NCI-H526 treated with DMSO at 0.1 percent for 48 hours (cell line): ENCODE data around the gene RFPL4AL1.
"Not testable (repeated sequence)": the region's sequence is repeated elsewhere in the genome, so short reads cannot be mapped to it uniquely, and the experiment has no call there.

Experiments used
- DNase-seq: peaks from one replicate; lab custom pipeline; 2025; lab: John Stamatoyannopoulos, UW

The RFPL4AL1 gene

DNA sequence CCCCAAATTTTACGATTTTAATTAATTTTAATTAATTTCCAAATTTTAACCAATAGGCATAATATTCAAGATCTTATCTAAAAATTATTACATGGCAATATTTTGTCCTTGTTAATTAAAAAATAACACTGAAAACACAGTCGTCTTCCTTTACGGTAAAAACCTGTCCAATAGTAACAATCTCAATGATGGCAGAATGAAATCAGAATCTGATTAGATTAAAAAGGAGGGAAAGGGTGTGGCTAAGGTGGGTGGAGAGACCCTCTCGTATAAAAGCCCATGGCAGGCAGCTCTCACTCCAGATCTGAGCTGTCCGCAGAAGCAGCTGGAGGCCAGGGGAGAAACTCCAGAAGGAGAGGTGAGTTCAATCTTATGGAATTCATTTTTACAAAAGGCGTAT lies at the start of gene RFPL4AL1:
TSS of gene RFPL4AL1 (plus strand) at position 301 of the 400 bp plus-strand sequence. CDS start 2,687 bp downstream, outside the sequence.
- not testable (repeated sequence) for DNase-seq

DNA sequence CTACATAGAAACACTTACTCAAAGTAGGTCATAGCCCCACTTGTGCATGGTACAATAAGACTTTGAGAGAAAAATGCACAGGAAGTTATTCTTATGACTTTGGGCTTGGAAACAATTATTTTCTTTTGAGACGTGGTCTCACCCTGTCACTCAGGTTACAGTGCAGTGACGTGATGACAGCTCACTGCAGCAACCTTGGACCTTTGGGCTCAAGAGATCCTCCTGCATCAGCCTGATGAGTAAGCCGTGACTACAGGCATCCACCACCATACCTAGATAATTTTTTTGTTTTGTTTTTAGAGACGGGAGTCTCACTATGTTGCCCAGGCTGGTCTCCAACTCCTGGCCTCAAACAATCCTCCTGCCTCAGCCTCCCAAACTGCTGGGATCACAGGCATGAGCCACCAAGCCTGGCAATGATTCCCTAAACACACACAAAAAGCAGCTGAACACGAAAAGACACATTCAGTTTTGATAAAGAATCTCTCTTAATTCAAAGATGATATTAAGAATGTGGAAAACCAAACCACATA lies 48.6 kb upstream of the RFPL4AL1 start:
- DNase-seq = no peak

DNA sequence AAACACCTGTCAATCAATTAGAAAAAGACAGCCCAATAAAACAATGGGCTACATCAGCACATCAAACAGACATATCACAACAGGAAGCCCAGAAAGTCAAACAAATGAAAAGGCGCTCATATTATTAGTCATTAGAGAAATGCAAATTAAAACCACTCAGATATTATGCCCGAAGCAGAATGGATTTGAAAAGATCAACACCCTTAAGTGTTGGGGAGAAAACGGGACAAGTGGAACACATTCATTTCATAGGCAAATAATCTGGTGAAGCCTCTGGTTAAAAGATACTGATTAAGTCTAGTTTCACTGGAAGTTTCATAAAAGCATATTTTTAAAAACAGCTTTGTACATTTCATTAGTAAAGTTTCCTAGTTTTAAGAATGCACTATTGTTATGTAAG lies 48.1 kb upstream of the RFPL4AL1 start:
- DNase-seq = no peak

DNA sequence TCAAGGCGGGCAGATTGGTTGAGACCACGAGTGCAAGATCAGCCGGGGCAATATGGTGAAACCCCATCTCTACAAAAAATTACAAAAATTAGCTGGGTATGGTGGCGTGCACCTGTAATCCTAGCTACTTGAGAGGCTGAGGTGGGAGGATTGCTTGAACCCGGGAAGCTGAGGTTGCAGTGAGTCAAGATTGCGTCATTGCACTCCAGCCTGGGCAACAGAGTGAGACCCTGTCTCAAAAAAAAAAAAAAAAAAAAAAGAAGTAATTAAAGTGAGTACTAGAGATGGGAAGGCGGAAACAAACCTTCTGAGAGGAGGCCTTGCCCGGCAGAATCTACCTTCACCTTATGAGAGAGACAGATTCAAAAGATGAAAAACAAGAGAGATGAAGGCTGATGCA lies 45.4 kb upstream of the RFPL4AL1 start:
- no peak for DNase-seq

DNA sequence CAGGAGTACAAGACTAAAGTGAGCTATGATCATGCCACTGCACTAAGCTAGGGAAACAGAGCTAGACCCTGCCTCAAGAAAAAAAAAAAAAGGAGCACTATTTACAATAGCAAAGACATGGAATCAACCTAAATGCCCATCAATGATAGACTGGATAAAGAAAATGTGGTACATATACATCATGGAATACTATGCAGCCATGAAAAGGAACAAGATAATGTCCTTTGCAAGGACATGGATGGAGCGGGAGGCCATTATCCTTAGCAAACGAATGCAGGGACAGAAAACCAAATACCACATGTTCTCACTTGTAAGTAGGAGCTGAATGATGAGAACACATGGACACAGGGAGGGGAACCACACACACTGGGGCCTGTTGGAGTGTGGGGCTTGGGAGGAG lies 38.5 kb upstream of the RFPL4AL1 start:
- DNase-seq = not testable (repeated sequence)

DNA sequence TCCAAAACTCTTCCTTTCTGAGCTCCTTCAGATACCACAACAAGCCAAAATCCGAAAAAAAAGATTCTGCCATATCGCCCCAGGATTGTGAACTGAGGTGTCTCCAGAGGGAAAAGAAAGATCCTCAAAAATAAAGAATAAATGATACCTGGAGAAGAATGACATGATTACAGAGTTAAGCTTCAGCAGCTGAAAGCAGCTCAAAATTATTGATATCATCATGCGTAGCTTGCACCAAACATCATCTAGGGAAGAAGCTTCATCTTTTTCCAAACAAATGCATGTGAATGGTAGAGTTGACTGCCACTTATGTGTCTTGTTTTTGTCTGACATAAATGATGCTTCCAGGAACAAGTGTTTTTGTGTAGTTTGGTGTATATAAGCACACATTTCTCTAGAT lies 30.6 kb upstream of the RFPL4AL1 start, which contains the start of gene NLRP9:
TSS of gene NLRP9 (minus strand) at position 101 of the 400 bp plus-strand sequence. CDS start at position 73, 28 bp downstream.
- DNase-seq = no peak

DNA sequence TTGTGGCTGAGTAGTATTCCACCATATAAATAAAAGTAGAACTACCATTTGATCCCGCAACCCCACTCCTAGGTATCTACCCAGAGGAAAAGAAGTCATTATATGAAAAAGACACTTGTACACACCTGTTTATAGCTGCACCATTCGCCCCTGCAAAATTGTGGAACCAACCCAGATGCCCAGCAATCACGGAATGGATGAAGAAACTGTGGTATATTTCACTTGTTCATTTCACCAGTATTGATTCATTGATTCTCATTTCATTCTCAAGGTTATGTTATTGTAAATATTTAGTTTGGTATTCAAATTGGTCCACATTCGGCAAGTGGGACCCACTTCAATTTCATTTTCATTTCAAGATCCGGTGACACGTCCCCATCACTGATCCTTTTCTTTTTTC lies 18.2 kb upstream of the RFPL4AL1 start:
- no peak for DNase-seq

DNA sequence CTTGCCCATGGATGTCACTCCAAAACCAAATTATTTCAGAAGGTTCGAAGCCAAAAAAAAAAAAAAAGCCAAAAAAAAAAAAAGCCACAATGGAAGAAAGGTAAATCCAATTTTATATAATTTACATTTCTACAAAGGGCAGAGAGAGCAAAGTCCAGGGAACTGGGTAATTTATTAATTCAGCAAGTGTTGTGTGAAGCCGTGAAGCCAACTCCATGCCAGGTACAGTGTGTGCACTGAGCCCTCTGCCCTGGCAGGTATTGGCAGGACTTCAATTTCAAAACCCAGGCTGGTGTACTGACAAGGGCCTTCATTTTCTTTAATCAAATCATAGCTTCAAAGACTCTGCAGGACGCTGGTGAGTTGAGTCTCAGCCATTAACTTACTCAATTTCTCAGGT lies 15.5 kb upstream of the RFPL4AL1 start:
- no peak for DNase-seq

DNA sequence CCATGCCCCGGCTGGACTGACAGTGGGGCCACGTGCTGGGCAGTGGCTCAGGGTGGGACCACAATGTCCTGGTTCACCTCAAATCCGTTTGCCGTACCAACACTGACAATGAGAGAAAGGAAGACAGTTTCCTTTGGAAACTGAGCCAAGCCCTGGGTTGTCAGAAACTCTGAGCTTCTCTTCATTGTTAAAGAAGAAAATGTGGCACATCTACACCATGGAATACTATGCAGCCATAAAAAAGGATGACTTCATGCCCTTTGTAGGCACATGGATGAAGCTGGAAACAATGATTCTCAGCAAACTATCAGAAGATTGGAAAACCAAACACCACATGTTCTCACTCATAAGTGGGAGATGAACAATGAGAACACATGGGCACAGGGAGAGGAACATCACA lies 12.1 kb upstream of the RFPL4AL1 start:
- not testable (repeated sequence) for DNase-seq

DNA sequence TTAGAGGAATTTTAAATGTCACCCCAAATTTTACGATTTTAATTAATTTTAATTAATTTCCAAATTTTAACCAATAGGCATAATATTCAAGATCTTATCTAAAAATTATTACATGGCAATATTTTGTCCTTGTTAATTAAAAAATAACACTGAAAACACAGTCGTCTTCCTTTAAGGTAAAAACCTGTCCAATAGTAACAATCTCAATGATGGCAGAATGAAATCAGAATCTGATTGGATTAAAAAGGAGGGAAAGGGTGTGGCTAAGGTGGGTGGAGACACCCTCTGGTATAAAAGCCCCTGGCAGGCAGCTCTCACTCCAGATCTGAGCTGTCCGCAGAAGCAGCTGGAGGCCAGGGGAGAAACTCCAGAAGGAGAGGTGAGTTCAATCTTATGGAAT lies 10.1 kb upstream of the RFPL4AL1 start, which contains the start of gene RFPL4A:
TSS of gene RFPL4A (plus strand) at position 301 of the 400 bp plus-strand sequence. CDS start 2,704 bp downstream, outside the sequence.
- not testable (repeated sequence) for DNase-seq

DNA sequence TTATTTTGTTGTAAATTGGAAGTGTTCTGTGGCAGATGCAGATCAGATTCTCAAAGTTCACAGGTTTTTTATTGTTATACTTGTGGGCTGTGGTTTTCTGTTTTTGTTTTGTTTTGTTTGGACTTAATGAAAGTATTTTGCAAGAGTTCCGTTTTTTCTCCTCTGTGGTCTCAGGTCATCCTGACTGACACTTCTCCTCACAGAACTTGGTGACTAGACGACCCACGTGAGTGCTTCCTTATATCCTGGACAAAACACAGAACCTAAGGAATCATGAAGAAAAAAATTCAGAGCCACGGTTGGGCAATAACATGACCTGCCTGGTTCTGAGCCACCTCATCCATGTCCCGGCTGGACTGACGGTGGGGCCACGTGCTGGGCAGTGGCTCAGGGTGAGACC lies 2.5 kb upstream of the RFPL4AL1 start:
- DNase-seq = no peak

DNA sequence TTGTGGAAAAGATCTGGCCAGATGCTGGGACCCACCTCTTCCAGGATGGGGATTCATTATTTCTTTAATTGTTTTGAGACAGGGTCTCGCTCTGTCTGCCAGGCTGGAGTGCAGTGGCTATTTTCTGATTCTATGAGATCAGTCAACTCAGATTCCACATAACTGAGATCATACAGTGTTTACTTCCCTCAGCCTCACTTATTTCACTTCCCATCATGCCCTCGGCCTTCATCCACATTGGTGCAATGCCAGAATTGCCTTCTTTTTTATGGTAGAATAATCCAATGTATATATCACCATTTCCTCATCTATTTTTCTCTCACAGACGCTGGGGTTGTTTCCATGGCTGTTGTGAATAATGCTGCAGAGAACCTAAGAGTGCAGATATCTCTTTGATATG lies 714 bp downstream of the RFPL4AL1 start:
- not testable (repeated sequence) for DNase-seq

DNA sequence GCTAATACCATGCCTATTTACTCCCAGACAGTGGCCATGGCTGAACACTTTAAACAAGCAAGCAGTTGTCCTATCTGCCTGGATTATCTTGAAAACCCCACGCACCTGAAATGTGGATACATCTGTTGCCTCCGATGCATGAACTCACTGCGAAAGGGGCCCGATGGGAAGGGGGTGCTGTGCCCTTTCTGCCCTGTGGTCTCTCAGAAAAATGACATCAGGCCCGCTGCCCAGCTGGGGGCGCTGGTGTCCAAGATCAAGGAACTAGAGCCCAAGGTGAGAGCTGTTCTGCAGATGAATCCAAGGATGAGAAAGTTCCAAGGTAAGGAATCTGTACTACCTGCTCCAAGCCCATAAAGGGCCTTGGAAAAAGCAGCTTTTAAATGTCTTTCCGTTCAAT lies 8.6 kb downstream of the RFPL4AL1 start:
- DNase-seq = peak; percentile 31

DNA sequence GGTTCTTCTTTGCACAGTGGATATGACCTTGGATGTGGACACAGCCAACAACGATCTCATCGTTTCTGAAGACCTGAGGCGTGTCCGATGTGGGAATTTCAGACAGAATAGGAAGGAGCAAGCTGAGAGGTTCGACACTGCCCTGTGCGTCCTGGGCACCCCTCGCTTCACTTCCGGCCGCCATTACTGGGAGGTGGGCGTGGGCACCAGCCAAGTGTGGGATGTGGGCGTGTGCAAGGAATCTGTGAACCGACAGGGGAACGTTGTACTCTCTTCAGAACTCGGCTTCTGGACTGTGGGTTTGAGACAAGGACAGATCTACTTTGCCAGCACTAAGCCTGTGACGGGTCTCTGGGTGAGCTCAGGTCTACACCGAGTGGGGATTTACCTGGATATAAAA lies 9.4 kb downstream of the RFPL4AL1 start:
- no peak for DNase-seq

DNA sequence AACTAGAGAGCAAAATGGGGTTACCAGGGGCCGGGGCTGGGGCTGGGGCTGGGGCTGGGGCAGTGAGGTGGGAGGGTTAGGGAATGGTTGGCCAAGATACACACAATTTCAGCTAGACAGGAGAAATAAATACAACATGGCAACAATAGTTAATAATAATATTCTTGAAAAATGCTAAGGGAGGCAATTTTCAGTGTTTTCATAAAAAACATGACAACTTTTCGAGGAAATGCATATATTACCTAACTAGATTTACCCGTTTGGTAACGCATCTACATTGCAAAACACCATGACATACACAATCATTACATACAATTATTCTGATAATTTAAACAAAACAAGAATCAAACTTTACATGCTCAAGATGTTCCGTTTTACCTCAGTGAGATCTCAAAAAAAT lies 12.2 kb downstream of the RFPL4AL1 start:
- DNase-seq = no peak

DNA sequence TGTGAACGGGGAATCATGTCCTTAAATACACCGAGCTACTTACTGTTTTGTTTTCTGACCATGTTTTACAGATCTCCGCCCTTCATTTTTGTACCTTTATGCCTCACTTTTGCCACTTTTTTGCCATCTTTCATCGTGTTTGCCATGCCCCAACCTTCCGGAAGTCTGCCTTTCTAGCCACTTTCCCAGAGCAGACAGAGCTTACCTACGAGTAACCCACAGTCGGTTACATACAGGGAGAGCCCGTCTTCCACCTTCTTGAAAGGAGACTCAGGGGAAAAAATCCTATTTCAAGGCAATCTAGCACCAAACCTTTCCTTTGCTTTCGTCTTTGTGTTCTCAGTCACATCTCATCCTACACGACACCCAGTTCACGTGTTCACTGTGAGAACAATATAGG lies 26.1 kb downstream of the RFPL4AL1 start:
- DNase-seq = no peak

DNA sequence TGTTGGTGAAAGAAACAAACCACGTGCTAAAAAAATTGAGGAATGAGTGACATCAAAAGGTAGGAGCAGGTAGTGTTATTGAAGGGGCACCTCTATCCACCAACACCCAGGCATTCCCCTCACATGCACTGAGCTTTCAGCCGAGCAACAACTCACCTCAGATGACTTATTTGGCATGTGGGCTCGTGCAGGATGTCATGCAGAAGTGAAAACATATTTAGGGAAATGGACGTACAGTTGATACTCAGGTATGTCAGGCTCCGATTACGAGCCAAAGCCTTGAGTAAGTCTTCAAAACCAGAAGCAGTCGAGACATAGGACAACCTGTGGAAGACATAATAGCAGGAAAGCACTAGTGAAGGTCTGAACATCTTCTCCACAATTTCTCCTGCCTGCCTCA lies 32.5 kb downstream of the RFPL4AL1 start:
- DNase-seq = no peak

DNA sequence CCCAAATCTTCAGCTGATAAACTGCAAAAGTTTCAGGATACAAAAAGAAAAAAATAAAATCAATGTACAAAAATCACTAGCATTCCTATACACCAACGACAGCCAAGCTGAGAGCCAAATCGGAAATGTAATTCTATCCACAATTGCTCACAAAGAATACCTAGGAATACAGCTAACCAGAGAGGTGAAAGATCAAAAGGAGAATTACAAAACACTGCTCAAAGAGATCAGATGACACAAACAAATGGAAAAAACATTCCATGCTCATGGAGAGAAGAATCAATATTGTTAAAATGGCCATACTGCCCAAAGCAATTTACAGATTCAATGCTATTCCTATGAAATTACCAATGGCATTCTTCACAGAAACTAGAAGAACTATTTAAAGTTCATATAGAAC lies 33.4 kb downstream of the RFPL4AL1 start:
- no peak for DNase-seq

DNA sequence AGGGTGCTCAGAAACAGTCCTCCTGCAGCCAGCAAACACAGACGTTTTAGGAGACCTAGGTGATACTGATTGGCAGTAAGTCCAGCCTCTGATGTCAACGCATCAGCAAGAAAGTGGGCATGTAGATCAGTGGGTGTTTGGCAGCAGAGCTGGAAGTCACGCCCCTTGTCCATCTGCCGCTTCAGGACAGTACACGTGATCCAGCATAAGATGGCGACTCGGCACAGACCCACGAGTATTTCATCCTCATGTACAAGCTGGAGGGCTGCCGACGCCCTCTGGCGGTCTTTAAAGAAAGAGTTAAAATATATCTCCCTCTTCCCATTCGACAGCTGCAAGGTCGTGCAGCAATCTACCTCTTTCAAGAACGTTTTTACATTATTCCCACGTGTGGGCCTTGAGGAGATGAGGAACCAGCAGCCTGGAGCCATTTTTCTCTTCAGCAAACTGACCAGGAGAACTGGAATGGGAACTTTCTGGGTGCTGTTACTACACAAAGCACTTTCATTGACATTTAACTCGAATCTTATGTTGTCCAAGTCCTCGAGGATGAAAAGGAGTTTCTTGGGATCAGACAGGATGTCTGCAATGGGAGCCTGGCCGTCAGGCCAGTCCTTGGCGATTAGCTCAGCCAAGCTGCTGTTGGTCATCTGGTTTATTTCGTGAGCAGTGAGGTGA lies 40.6 kb downstream of the RFPL4AL1 start:
- DNase-seq = peak; percentile 94

DNA sequence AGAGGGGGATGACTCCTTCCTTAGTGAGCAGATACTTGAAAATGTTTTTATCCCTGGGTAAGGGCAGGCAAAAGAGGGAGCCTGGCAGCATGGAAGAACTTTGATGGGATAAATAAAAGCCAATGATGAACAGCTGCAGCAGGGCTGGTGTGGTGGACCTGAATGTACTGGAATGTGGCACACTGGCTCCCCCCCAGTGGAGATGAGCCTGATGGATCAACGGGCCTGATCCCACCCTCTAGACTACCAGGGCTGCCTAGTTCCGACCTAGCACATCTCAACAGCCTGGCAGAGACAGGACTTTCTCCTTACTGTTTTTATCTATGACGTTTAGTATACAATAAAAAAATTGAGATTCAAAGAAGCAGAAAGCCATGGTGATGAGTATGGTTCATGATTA lies 42.4 kb downstream of the RFPL4AL1 start:
- no peak for DNase-seq

DNA sequence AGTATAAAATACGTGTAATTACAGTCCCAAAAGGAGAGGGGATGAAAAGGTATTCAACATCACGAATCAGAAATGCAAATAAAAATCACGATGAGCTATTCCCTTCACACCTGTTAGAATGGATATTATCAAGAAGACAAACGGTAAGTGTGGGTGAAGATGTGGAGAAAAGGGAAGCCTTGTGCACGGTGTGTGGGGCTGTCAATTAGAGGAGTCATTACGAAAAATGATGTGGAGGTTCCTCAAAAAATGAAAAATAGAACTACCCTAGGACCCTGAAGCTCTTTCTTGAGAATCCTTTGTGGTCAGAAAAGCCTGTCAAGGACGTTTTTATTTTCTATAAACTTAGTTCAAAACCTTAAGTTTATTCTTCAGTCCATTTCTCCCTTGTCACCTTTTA lies 43.5 kb downstream of the RFPL4AL1 start:
- no peak for DNase-seq

DNA sequence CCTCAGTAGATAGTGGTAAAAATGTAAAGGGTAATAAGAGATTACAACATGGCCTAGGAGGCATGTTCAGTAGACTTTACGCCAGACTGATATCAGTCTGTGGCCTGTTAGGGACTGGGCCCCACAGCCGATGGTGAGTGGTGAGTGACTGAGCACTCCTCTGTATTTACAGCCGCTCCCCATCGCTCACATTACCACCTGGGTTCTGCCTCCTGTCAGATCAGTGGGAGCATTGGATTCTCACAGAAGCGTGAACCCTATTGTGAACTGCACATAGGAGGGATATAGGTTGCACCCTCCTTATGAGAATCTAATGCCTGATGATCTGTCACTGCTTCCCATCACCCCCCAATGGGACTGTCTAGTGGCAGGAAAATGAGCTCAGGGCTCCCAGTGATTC lies 45.0 kb downstream of the RFPL4AL1 start:
- DNase-seq = no peak

DNA sequence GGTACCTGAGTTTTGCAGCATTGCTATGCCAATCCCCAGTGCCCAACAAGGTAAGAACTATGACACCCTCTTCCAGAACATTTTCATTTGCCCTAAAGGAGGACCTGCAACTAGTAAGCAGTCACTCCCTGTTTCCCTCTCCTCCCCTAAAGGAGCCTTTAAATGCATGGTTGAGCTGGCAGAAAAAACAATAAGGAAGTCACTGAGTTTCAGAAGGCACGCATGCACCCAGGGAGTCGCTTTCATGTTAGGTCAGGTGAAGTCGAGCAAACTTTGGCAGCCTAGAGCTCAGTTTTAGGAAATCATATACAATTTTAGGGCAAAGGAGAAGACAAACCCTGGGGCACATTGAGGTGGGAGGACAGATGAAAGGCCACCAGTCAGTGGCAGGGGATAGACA lies 51.1 kb downstream of the RFPL4AL1 start:
- DNase-seq = no peak
